ENCODE results near the gene TRPM1. TPM values are rescaled to one million over a fixed set of nuclear protein-coding genes. Genes with fewer than 3 reads are reported as not detected.

TRPM1 gene
- total RNA-seq, 2 experiments from 2014 or later = not detected

DNA sequence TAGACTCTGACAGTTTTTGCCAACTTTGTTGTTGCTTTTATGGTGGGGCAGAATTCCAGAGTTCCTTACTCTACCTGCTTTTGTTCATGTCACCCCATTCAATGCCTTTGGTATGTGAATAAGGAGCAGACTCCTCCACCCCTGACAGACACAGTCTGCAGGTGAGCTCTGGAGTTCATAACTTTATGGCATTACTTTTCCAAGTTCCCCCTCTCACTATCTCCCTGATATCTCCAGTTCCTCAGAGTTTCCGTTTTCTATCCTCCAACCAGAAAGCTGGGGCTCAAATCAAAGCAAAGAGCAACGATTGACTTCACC is 87.0 kb downstream of the TRPM1 start:
- H3K4me2 ChIP-seq (ENCODE audit: low read length) = peak overlapping the region; percentile 45
- POLR2A ChIA-PET = interaction anchor here (0.9 to 4.4 kb wide), 9 partner anchors 9 to 66 kb away, joined by 3 to 43 read pairs (median 14); partner anchors contain the start of gene MTMR10

DNA sequence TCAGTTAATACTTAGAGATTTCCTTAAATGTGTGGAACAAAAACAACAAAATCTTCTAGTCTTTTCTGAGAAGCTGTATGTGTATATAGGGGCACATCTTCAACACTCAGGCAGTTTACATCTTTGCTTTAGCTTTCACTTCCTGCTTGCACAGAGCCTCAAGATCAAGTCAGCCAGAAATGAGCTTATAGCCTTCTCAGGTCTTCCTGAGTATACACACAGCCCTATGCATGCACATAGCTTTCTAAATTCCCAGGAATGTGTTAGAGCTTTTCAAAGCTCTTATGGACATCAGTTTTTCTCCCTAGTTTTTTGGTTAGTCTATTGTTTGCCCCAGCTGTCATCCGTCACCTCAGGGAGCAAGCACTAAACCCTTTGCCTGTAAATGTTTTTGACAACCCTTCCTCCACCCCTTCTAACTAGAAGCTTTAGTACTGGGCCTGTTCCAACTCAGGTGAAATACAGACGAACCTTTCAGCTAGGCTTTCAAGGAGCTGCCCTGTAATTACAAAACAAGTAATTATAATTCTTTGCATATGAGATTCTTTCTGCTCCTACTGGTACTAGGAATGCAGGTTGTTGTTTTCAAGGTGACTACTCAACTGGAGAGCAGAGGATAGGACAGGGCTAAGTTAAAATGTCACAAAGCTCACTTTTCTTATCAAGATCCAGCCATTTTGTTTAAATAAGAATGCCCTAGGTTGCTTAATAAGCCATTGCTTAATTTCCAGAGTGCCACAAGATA is 87.5 kb downstream of the TRPM1 start:
- intact Hi-C loops (cut with micrococcal nuclease; ENCODE audit: unreplicated experiment) = no loop called here
- POLR2A ChIA-PET = interaction anchor here (0.5 to 4.4 kb wide), 19 partner anchors 9 to 1049 kb away, joined by 3 to 43 read pairs (median 4); partner anchors contain the start of genes FAN1 and MTMR10
- H3K4me3 ChIP-seq (ENCODE audit: low read depth, low read length, poor library complexity, severe bottlenecking) = no peak overlapping the region
- H3K9me2 ChIP-seq (ENCODE audit: insufficient read depth, low read length) = no peaks in the 10 kb centered on the region
- peaks cover 13% of the 10 kb centered on the region; the same call in 1 of the 2 replicates for H3K9me3 ChIP-seq (ENCODE audit: low read length)
- DNase-seq (ENCODE audit: low spot score) = peak; percentile 81
- peak overlapping the region; percentile 45 for H3K4me2 ChIP-seq (ENCODE audit: low read length)
- H3K4me1 ChIP-seq (ENCODE audit: insufficient read depth, low read length, poor library complexity, severe bottlenecking) = peaks cover 17% of the 10 kb centered on the region
- no TSS peak for BruUV-seq (replicated peaks)
- H3K36me3 ChIP-seq (ENCODE audit: insufficient read depth, low read length) = no peaks in the 10 kb centered on the region; the same call in 1 of the 2 replicates
- H4K20me1 ChIP-seq (ENCODE audit: insufficient read depth, low read length) = no peaks in the 10 kb centered on the region
- peak overlapping the region; percentile 21 for H3K27ac ChIP-seq (ENCODE audit: low read depth, low read length, poor library complexity, severe bottlenecking)
- no peaks in the 10 kb centered on the region for H3K79me2 ChIP-seq (ENCODE audit: insufficient read depth, low read depth, low read length)
- no peak for TF ChIP-seq EZH2phosphoT487 (IDR thresholded peaks at IDR 0.05; ENCODE audit: borderline replicate concordance, low read depth, low read length)
- TF ChIP-seq, protein P1, sequence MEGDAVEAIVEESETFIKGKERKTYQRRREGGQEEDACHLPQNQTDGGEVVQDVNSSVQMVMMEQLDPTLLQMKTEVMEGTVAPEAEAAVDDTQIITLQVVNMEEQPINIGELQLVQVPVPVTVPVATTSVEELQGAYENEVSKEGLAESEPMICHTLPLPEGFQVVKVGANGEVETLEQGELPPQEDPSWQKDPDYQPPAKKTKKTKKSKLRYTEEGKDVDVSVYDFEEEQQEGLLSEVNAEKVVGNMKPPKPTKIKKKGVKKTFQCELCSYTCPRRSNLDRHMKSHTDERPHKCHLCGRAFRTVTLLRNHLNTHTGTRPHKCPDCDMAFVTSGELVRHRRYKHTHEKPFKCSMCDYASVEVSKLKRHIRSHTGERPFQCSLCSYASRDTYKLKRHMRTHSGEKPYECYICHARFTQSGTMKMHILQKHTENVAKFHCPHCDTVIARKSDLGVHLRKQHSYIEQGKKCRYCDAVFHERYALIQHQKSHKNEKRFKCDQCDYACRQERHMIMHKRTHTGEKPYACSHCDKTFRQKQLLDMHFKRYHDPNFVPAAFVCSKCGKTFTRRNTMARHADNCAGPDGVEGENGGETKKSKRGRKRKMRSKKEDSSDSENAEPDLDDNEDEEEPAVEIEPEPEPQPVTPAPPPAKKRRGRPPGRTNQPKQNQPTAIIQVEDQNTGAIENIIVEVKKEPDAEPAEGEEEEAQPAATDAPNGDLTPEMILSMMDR (conservative IDR thresholded peaks at IDR 0.05; ENCODE audit: low read length) = no peak
- peak overlapping the region; percentile 85 for H2AFZ ChIP-seq (ENCODE audit: low read length)
- CTCF ChIA-PET (ENCODE audit: unreplicated experiment) = interaction anchor here (0.6 to 1.7 kb wide), 8 partner anchors 9 to 201 kb away, joined by 3 to 5 read pairs (median 4); no protein-coding TSS in a partner anchor

More for the DNA sequence above, 87.0 kb downstream of the TRPM1 start:
- CTCF ChIA-PET (ENCODE audit: unreplicated experiment) = interaction anchor here (0.6 to 1.7 kb wide), 4 partner anchors 12 to 200 kb away, joined by 3 to 5 read pairs (median 4); no protein-coding TSS in a partner anchor
- Histone ChIP-seq H3K4me1 (ENCODE audit: insufficient read depth, low read length, poor library complexity, severe bottlenecking) (peaks cover 17% of the 10 kb centered on the region), H3K9me2 (ENCODE audit: insufficient read depth, low read length) (no peaks in the 10 kb centered on the region), H2AFZ (ENCODE audit: low read length) (peak overlapping the region; percentile 85), H3K4me3 (ENCODE audit: low read depth, low read length, poor library complexity, severe bottlenecking) (no peak overlapping the region), H3K79me2 (ENCODE audit: insufficient read depth, low read depth, low read length) (no peaks in the 10 kb centered on the region), H3K36me3 (ENCODE audit: insufficient read depth, low read length) (no peaks in the 10 kb centered on the region; the same call in 1 of the 2 replicates), H3K27ac (ENCODE audit: low read depth, low read length, poor library complexity, severe bottlenecking) (no peak overlapping the region), H3K9me3 (ENCODE audit: low read length) (peaks cover 13% of the 10 kb centered on the region; the same call in 1 of the 2 replicates), H4K20me1 (ENCODE audit: insufficient read depth, low read length) (no peaks in the 10 kb centered on the region)
- intact Hi-C loops (cut with micrococcal nuclease; ENCODE audit: unreplicated experiment) = no loop called here
- TF ChIP-seq, protein P1 (conservative IDR thresholded peaks at IDR 0.05; ENCODE audit: low read length) = no peak
- TF ChIP-seq EZH2phosphoT487 (IDR thresholded peaks at IDR 0.05; ENCODE audit: borderline replicate concordance, low read depth, low read length) = no peak
- no peak for DNase-seq (ENCODE audit: low spot score)
- BruUV-seq (replicated peaks) = no TSS peak

DNA sequence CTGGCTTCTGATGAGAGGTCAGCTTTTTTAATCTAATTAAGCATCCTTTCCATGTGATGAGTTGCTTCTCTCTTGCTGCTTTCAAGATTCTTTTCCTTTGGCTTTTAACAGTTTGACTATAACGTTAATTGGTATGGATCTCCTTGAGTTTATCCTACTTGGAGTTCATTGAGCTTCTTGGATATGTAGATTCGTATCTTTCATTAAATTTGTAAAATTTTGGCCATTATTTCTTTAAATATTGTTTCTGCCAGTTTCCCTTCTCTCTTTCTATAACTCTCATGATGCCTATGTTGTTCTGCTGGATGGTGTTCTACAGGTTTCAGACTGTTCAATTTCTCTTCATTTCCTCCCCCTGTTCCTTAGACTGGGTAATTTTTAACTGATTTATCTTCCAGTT is 89.1 kb downstream of the TRPM1 start:
- TF ChIP-seq EZH2phosphoT487 (IDR thresholded peaks at IDR 0.05; ENCODE audit: borderline replicate concordance, low read depth, low read length) = no peak
- TF ChIP-seq, protein P1 (conservative IDR thresholded peaks at IDR 0.05; ENCODE audit: low read length) = no peak
- no peak for DNase-seq (ENCODE audit: low spot score)
- intact Hi-C loops (cut with micrococcal nuclease; ENCODE audit: unreplicated experiment) = no loop called here
- Histone ChIP-seq H3K4me3 (ENCODE audit: low read depth, low read length, poor library complexity, severe bottlenecking) (no peak overlapping the region), H3K4me2 (ENCODE audit: low read length) (no peak overlapping the region), H3K79me2 (ENCODE audit: insufficient read depth, low read depth, low read length) (no peaks in the 10 kb centered on the region), H3K4me1 (ENCODE audit: insufficient read depth, low read length, poor library complexity, severe bottlenecking) (peaks cover 17% of the 10 kb centered on the region), H2AFZ (ENCODE audit: low read length) (no peak overlapping the region), H3K9me3 (ENCODE audit: low read length) (peaks cover 13% of the 10 kb centered on the region; the same call in 1 of the 2 replicates), H3K9me2 (ENCODE audit: insufficient read depth, low read length) (no peaks in the 10 kb centered on the region), H3K27ac (ENCODE audit: low read depth, low read length, poor library complexity, severe bottlenecking) (no peak overlapping the region), H3K36me3 (ENCODE audit: insufficient read depth, low read length) (no peaks in the 10 kb centered on the region; the same call in 1 of the 2 replicates), H4K20me1 (ENCODE audit: insufficient read depth, low read length) (no peaks in the 10 kb centered on the region)
- ChIA-PET CTCF (ENCODE audit: unreplicated experiment) (no interaction called here), POLR2A (interaction anchor here (1.6 to 4.4 kb wide), 3 partner anchors 10 to 116 kb away, joined by 3 to 43 read pairs (median 34); partner anchors contain the start of gene MTMR10)
- BruUV-seq (replicated peaks) = no TSS peak

Measured in OCI-LY7 (cell line).